HG03342 (cell line): Measurements from ENCODE around the gene NKX2-2.

ENCODE experiments used
- ATAC-seq: cut with Tn5 transposase; IDR thresholded peaks from one replicate; pipeline ENCODE4 v1.9.1; 2021; ENCODE audit warnings: mild to moderate bottlenecking, moderate library complexity; ENCODE audit not compliant: unreplicated experiment

Gene NKX2-2

DNA sequence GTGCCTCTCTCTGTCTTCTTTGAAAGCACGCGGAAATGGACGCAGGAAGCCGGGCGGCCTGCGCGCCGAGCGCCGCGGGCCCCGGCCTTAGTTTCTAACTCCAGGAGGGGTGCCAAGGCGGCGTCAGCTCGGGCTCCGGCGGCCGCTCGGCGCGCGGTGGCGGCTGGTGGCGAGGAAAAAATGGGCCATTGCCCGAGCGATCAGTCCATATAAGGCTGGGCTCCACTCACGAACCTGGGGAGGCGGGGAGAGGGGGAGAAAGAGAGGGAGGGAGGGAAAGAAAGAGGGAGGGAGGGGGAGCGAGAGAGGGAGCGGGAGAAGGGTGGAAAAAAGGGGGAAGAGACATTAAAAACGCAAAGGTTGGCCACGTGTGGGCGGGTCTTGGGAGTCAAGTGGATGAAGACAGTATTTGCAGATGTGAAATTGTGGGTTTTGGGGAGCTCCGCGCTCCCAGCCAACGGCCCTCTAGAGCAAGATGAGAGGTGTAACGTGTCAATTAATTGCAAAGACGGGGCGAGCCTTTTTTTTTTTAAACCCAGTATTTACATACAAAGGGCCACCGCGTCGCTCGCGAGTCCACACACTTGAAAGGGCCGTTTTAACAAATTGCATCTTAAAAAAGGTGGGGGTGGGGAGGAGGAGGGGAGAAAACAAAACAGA, at the start of gene NKX2-2:
Gene NKX2-2, minus strand, starts transcription at position 184 of the 660 bp plus-strand sequence. CDS start 395 bp downstream, outside the sequence.
- ATAC-seq = no peak

- ATAC-seq = no peak
These were observed 48.8 kb upstream of the NKX2-2 start for GRCh38 chr20:21562656-21563055.

DNA sequence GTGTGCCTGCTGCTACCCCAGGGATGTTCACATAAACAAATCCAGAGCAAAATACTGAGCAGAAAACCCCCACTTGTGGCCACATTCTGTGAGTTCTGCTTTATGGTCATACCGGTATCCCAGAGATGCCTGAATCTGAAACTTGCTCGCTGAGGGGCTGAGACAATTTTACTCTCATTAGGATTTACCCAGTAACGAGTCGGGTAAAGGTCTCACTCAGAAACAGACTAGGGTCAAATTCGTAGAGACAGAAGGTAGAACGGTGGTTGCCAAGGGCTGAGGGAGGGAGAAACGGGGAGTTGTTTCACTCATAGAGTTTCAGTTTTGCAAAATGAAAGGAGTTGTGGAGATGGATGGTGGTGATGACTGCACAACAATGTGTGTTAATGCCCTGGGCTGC, 45.4 kb upstream of the NKX2-2 start:
- ATAC-seq = peak; percentile 66

GRCh38 chr20:21557241-21558020, 43.6 kb upstream of the NKX2-2 start:
- ATAC-seq = no peak

GRCh38 chr20:21556398-21556797, 42.5 kb upstream of the NKX2-2 start:
- ATAC-seq = no peak

DNA sequence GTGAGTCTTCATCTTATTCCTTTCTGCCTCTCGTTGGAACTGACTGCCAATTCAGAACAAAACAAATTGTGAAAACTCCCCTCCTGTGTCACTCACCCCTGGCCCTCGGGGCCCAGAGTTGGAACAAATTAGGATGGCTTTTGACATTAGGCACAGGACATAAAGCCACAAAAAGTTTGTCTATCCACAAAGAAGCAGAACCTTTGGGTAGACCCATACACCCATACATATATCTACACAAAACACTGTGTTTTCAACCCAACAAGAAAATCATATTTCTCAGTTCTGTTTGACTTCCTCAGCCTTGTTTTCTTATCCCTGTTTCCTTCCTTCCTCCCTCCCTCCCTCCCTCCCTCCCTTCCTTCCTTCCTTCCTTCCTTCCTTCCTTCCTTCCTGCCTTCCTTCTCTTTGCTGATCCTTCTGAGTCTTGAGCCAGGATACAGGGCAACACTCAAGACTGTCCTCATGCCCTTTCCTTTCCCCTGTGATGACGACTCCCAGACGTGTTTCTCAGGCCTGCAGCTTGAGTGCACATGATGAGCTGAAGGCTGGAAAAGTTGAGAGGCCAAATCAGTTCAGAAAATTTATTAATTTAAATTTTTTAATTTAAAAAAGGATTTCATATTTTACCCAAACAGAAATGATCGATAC, 41.7 kb upstream of the NKX2-2 start:
- no peak for ATAC-seq

DNA sequence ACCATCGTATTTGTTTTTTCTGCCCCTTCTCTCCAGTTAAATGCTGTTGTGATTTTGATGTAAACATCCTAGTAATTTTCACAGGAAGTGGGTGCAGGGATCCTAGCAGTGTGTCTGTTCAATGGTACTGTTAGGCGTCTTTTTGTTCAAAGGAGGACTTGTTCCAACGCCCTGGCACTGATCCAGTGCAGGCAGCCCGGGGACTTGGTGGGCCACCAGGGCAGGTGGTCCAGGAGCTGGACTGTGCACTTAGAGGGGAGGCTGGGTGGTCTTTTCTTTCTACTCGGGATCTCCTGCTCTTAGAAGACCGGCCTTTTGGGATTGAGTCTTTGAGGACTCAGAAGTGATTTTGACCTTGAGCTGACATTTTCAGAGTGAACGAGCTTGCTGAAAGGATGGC, 41.1 kb upstream of the NKX2-2 start:
- ATAC-seq = no peak

- ATAC-seq = no peak
These were observed 40.6 kb upstream of the NKX2-2 start for GRCh38 chr20:21554376-21554890.

GRCh38 chr20:21550587-21550986, 36.7 kb upstream of the NKX2-2 start:
- ATAC-seq = no peak

DNA sequence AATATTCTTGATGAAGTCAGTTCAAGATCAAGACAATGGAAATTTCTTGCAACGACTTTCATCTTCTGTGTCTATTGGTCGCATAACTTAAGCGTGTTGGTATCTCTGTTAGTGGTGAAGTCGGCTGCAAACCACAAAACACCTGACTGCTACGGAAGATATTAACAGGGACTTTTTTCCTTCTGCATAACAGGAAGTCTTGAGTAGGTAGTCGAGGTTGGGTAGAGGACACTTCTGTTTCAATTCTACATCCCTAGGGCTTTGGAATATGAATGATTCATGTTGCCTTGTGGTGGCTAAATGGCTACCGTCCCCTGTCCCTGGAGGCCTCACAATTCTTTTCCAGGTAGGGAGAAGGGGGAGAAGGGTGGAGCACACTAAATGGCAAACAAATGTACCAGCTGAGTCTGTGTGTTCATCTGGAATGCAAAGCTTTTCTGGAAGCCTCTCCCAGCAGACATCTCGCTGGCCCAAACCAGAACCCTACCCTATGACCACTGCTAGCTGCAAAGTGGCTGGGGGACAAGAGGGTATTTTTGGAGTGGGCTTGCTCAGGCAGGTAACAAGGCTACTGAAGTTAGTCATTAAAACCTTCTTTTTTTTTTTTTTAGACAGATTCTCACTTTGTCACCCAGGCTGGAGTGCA, 34.6 kb upstream of the NKX2-2 start:
- ATAC-seq = no peak

DNA sequence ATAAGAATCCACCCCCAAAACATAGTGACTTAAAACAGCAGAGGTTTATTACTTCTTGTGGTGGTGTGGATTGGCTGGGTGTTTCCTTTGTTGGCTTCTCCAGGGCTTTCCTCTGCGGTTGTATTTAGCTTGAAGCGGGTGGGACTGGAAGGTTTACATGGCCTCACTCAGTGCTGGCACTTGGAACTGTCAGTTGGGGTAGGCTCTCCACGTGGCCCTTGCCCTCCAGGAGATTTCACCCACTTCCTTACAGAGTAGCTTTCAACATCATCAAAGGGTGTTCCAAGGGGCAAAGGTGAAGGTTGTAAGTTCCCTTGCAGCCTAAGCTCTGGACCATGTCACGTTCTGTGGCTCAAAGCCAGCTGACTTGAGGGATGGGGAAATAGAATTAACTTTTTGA, 32.5 kb upstream of the NKX2-2 start:
- no peak for ATAC-seq

GRCh38 chr20:21539512-21539911, 25.6 kb upstream of the NKX2-2 start:
- ATAC-seq = no peak

- no peak for ATAC-seq
These were observed 21.0 kb upstream of the NKX2-2 start for GRCh38 chr20:21534886-21535285.

- ATAC-seq = no peak
These were observed 20.6 kb upstream of the NKX2-2 start for GRCh38 chr20:21534453-21534852.

- no peak for ATAC-seq
These were observed 16.0 kb upstream of the NKX2-2 start for GRCh38 chr20:21529863-21530262.

DNA sequence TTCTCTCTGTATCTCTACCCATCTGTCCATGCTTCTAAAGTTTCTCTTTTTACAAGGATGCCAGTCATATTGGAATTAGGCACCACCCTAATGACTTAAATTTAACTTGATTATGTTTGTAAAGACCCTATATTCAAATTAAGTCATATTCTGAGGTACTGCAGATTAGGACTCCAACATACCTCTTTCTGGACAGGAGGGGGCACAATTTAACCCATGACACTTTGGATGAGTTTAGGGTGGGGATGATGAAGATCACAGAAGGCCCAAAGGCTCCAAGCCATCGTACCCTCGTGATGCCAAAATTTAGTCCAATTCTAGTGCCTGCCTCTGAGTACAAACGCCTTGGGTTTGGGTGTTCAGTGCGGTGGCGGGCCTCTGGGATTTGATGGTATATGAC, 15.0 kb upstream of the NKX2-2 start:
- no peak for ATAC-seq

GRCh38 chr20:21527908-21528307, 14.0 kb upstream of the NKX2-2 start:
- ATAC-seq = no peak

- ATAC-seq = no peak
These were observed 12.9 kb upstream of the NKX2-2 start for GRCh38 chr20:21526776-21527175.

- ATAC-seq = no peak
These were observed 10.0 kb upstream of the NKX2-2 start for GRCh38 chr20:21523895-21524294.

DNA sequence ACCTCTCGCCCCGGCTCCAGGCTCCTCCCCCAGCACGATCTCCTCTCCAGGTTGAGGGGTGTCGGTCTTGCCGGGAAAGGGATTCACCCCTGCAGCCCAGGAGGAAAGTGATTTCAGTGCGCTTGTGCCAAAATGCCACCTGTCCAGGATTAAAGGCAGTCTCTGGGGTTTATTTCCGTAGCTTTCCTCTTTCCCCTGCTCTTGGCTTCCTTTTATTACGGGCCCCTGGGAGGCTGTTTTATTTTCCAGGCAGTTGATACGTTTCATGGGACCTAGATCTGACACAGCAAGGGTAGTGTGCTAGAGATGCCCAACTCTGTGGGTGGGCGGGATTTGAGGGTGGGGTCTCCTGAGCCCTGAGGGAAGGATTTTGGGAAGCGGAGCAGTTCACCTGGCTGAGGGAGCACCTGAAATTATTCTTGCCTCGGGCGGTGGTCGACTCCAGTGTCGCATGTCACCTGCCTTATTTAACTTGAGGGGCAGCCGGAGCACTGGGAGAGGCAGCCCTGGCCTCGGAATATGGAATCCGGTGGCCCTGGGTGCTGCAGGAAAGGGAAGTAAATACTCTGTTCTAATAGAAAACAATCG, 9.5 kb upstream of the NKX2-2 start:
- no peak for ATAC-seq
